ENCODE measurements around the gene AJAP1. TPM values are rescaled to one million over a fixed set of nuclear protein-coding genes. Genes with fewer than 3 reads are reported as not detected.

The AJAP1 gene
- total and polyA plus RNA-seq, 2 of the 8 experiments (the other 6 are each of a cell fraction or from before 2014, with no cell fraction given), result 1.9 to 6.2 TPM

DNA sequence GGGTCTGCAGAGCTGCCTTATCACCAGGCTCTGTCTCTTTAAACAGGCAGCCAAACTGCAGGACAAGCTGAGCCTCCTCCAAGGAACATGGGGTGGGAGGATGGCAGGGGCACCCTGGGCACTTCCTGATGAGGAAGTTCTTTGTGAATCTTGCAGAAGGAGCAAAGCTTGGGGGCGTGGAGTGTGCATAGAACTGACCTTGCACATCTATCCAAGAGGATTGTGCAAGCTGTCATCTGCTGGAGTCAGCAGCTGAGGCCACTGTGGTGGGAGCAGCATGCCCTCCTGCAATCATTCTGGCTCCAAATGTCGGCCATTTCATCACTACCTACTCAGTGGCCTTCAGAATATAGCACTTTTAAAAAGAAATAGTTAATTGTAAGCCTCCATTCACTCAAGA, 182.2 kb downstream of the AJAP1 start:
- no peak overlapping the region for H3K56ac ChIP-seq (replicated peaks; ENCODE audit: insufficient read length, low read depth, low read length)
- H3K9me3 ChIP-seq (ENCODE audit: insufficient read depth in 2 of 2, low read depth in 1 of 2, low read length in 1 of 2), result peaks cover 7 to 13% of the 10 kb centered on the region in 2 experiments; a peak in 3 of 4 replicates
- H3K36me3 ChIP-seq (ENCODE audit: control insufficient read depth in 2 of 4, insufficient read depth in 4 of 4, low read length in 3 of 4), result no peaks in the 10 kb centered on the region
- H3K18ac ChIP-seq (ENCODE audit: extremely low read depth, low read length), result no peak overlapping the region
- no peak overlapping the region for H3K9ac ChIP-seq (replicated peaks in 1 of 4; ENCODE audit: extremely low read depth in 1 of 4, low read depth in 3 of 4, low read length in 3 of 4)
- H3K79me1 ChIP-seq (ENCODE audit: low read depth, low read length), result no peaks in the 10 kb centered on the region
- peak overlapping the region; percentile 38 for H4K91ac ChIP-seq (replicated peaks; ENCODE audit: insufficient read length, low read length)
- no peak overlapping the region for H2BK12ac ChIP-seq (ENCODE audit: low read depth, low read length)
- FAIRE-seq, result no peak
- H3K23me2 ChIP-seq (ENCODE audit: low read depth, low read length), result no peaks in the 10 kb centered on the region
- no peak overlapping the region for H3K4me3 ChIP-seq (ENCODE audit: extremely low read depth in 1 of 4, insufficient read depth in 2 of 4, low read depth in 3 of 4, low read length in 4 of 4)
- no peak overlapping the region for H3K27ac ChIP-seq (ENCODE audit: low read depth, low read length)
- WGBS, 2 experiments (ENCODE audit: extremely low coverage in 1 of 2, insufficient coverage in 1 of 2, insufficient read length in 1 of 2, insufficient replicate concordance in 2 of 2, low coverage in 1 of 2, low lambda C conversion rate in 2 of 2, missing lambda C conversion rate in 1 of 2), result 92% methylated on average over 2 of the region's 2 CpGs; no CpG with 5 or more reads in 1 of the 2 experiments
- TF ChIP-seq SRF (IDR thresholded peaks at IDR 0.05; ENCODE audit: low read depth, low read length) (no peak), CBX5 (IDR thresholded peaks at IDR 0.05; ENCODE audit: low read depth, low read length) (no peak), BCL11A (IDR thresholded peaks at IDR 0.05; ENCODE audit: low read depth in 2 of 2, low read length in 2 of 2) (no peak), MAFK (IDR thresholded peaks at IDR 0.05; ENCODE audit: low read depth, low read length) (no peak), FOSL1 (IDR thresholded peaks at IDR 0.05; ENCODE audit: insufficient read depth, low read depth, low read length) (no peak), KDM1A (IDR thresholded peaks at IDR 0.05; ENCODE audit: borderline replicate concordance, low read length) (no peak), ATF3 (IDR thresholded peaks at IDR 0.05; ENCODE audit: insufficient read depth, low read depth, low read length) (no peak), ZNF274 (IDR thresholded peaks at IDR 0.05; ENCODE audit: borderline replicate concordance, extremely low read depth, low read length) (no peak)
- CTCF ChIA-PET (ENCODE audit: partially characterized antibody), result interaction anchor here (1.0 to 1.2 kb wide), 2 partner anchors 9 to 645 kb away, joined by 3 to 4 read pairs; no protein-coding TSS in a partner anchor
- H4K5ac ChIP-seq (ENCODE audit: insufficient read length, low read depth, low read length), result no peak overlapping the region
- no peak overlapping the region for H2BK5ac ChIP-seq (ENCODE audit: low read depth, low read length)
- H2BK120ac ChIP-seq (replicated peaks; ENCODE audit: low read depth, low read length), result no peak overlapping the region
- H4K20me1 ChIP-seq (replicated peaks in 1 of 2; ENCODE audit: control insufficient read depth in 1 of 2, insufficient read depth in 2 of 2, low read length in 2 of 2), result no peaks in the 10 kb centered on the region
- H3K4me1 ChIP-seq (replicated peaks in 1 of 4; ENCODE audit: control insufficient read depth in 3 of 4, insufficient read depth in 4 of 4, low read length in 3 of 4), result no peaks in the 10 kb centered on the region
- no peak overlapping the region for H2BK20ac ChIP-seq (ENCODE audit: low read length)
- no peak overlapping the region for H3K4me2 ChIP-seq (ENCODE audit: insufficient read depth in 1 of 2, low read depth in 2 of 2, low read length in 2 of 2)
- no peak overlapping the region for H2AK5ac ChIP-seq (ENCODE audit: low read depth, low read length)
- H2AFZ ChIP-seq (ENCODE audit: low read length), result no peak overlapping the region
- H2BK15ac ChIP-seq (ENCODE audit: low read length), result no peak overlapping the region
- POLR2A ChIA-PET (ENCODE audit: partially characterized antibody), result no interaction called here
- H3K79me2 ChIP-seq (ENCODE audit: control insufficient read depth in 1 of 2, insufficient read depth in 2 of 2, low read length in 2 of 2), result no peaks in the 10 kb centered on the region
- no peak overlapping the region for H3K14ac ChIP-seq (ENCODE audit: insufficient read length)
- no peak overlapping the region for H4K8ac ChIP-seq (ENCODE audit: extremely low read depth, insufficient read depth, low read length)
- peak in 1 of 2 experiments; percentile 3 for DNase-seq (ENCODE audit: low read depth in 1 of 2, low spot score in 2 of 2)
- H3K4ac ChIP-seq (replicated peaks; ENCODE audit: insufficient read length, low read depth, low read length), result no peak overlapping the region
- no peak overlapping the region for H3K23ac ChIP-seq (ENCODE audit: insufficient read length)
- no peaks in the 10 kb centered on the region for H3K27me3 ChIP-seq (replicated peaks in 1 of 4; ENCODE audit: control insufficient read depth in 3 of 4, extremely low read depth in 1 of 4, insufficient read depth in 3 of 4, low read length in 3 of 4)

All from H1 (cell line).